Loucy (cell line): ENCODE results near the gene CAPN2.
"Not testable (repeated sequence)": the region's sequence is repeated elsewhere in the genome, so short reads cannot be mapped to it uniquely, and the experiment has no call there.

Experiments used
- H2AFZ ChIP-seq: fragments of 200-600 bp; sonication (generic); 2 replicates; pipeline ENCODE4 v1.6.0; 2016; ENCODE audit warnings: antibody characterized with exemption, mild to moderate bottlenecking, low read length, moderate library complexity
- H3F3A ChIP-seq: fragments of 200-600 bp; 2 replicates; pipeline ENCODE4 v1.6.0; 2016; ENCODE audit warnings: antibody characterized with exemption, low read depth, mild to moderate bottlenecking
- H3K27me3 ChIP-seq: fragments of 200-600 bp; sonication (generic); 2 replicates; pipeline ENCODE4 v1.6.1; 2014; ENCODE audit warnings: low read length, mild to moderate bottlenecking; ENCODE audit not compliant: insufficient read depth, poor library complexity, severe bottlenecking
- H3K36me3 ChIP-seq: fragments of 200-600 bp; sonication (generic); 2 replicates; pipeline ENCODE4 v1.6.1; 2016; ENCODE audit warnings: low read length; ENCODE audit not compliant: insufficient read depth
- H3K4me1 ChIP-seq: fragments of 200-600 bp; sonication (generic); 2 replicates; pipeline ENCODE4 v1.5.1; 2014; ENCODE audit warnings: low read length, mild to moderate bottlenecking; ENCODE audit not compliant: insufficient read depth, poor library complexity, severe bottlenecking
- H3K4me2 ChIP-seq: fragments of 200-600 bp; sonication (generic); 2 replicates; pipeline ENCODE4 v1.6.0; 2014; ENCODE audit warnings: antibody characterized with exemption, low read length, low read depth, mild to moderate bottlenecking; ENCODE audit not compliant: poor library complexity, severe bottlenecking
- H3K4me3 ChIP-seq: fragments of 200-600 bp; sonication (generic); 2 replicates; pipeline ENCODE4 v1.5.1; 2014; ENCODE audit warnings: low read length, mild to moderate bottlenecking, mixed read lengths; ENCODE audit not compliant: poor library complexity, severe bottlenecking
- H3K79me2 ChIP-seq: fragments of 200-600 bp; sonication (generic); 2 replicates; pipeline ENCODE4 v1.6.1; 2014; ENCODE audit warnings: low read length; ENCODE audit not compliant: insufficient read depth
- H3K9ac ChIP-seq: fragments of 200-600 bp; sonication (generic); 2 replicates; pipeline ENCODE4 v1.6.0; 2014; ENCODE audit warnings: mild to moderate bottlenecking, low read depth, low read length, moderate library complexity; ENCODE audit not compliant: poor library complexity, severe bottlenecking
- H3K9me2 ChIP-seq: fragments of 200-600 bp; sonication (generic); replicated peaks from 2 replicates; pipeline ENCODE4 v1.6.1; 2016; ENCODE audit warnings: low read depth, low read length, mixed read lengths
- H3K9me3 ChIP-seq: fragments of 200-600 bp; sonication (generic); 2 replicates; pipeline ENCODE4 v1.6.1; 2014; ENCODE audit warnings: mild to moderate bottlenecking, antibody characterized with exemption, low read length, low read depth; ENCODE audit not compliant: insufficient read depth
- H4K20me1 ChIP-seq: fragments of 200-600 bp; sonication (generic); 2 replicates; pipeline ENCODE4 v1.6.0; 2014; ENCODE audit warnings: antibody characterized with exemption, low read length, mild to moderate bottlenecking; ENCODE audit not compliant: insufficient read depth, poor library complexity, severe bottlenecking
- EZH2phosphoT487 ChIP-seq: fragments of 200-600 bp; IDR thresholded peaks from 2 replicates; pipeline ENCODE4 v1.6.1; 2018; ENCODE audit warnings: antibody characterized with exemption, mild to moderate bottlenecking, moderate library complexity, borderline replicate concordance
- TF ChIP-seq, protein P1 (sequence below): fragments of 200-600 bp; sonication (generic); conservative IDR thresholded peaks from 2 replicates; pipeline ENCODE4 v1.5.1; 2014; ENCODE audit warnings: mild to moderate bottlenecking, antibody characterized with exemption, low read length

CAPN2 gene

DNA sequence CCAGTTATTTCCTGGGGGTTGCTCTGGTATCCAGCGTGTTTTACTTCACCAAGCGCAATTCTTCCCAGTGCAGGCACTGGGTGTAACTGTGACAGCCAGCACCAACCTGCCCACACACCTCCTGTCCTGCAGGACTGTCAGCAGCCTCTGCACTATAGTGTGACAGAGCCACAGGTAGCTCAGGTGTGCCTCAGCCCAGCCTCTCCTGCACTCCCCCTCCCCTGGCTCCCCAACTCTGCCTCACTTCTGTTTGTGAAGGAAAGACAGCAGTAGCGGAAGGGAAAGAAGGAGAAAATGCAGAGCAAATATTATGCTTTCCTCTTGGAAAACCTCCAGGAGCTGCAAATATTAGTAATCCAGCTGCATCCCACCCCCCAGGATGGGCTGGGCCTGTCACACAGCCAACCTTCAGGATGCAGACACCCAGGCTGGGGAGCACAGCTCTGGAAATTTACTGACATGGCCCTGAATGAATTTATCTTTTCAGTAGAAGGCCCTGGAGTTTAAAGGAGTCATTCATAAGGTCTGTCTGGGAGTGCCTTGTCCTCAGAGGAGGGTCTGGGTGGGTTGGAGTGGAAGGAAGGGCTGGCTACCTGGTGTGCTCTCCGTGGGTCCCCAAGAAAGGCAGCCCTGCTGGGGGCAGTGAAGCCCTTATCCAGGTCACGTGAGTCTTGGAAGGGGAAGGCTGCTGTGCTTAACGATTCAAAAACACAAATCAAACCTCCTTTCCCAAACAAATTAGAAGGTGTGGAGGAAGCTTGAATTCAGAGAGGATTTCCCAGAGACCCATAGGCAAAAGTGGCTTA, 20.9 kb downstream of the CAPN2 start:
- TF ChIP-seq, protein P1, sequence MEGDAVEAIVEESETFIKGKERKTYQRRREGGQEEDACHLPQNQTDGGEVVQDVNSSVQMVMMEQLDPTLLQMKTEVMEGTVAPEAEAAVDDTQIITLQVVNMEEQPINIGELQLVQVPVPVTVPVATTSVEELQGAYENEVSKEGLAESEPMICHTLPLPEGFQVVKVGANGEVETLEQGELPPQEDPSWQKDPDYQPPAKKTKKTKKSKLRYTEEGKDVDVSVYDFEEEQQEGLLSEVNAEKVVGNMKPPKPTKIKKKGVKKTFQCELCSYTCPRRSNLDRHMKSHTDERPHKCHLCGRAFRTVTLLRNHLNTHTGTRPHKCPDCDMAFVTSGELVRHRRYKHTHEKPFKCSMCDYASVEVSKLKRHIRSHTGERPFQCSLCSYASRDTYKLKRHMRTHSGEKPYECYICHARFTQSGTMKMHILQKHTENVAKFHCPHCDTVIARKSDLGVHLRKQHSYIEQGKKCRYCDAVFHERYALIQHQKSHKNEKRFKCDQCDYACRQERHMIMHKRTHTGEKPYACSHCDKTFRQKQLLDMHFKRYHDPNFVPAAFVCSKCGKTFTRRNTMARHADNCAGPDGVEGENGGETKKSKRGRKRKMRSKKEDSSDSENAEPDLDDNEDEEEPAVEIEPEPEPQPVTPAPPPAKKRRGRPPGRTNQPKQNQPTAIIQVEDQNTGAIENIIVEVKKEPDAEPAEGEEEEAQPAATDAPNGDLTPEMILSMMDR: no peak
- TF ChIP-seq EZH2phosphoT487: no peak
- H3K9me3 ChIP-seq: no peaks in the 10 kb centered on the region
- no peaks in the 10 kb centered on the region for H3F3A ChIP-seq
- no peaks in the 10 kb centered on the region for H3K79me2 ChIP-seq
- no peaks in the 10 kb centered on the region for H4K20me1 ChIP-seq
- no peak overlapping the region for H2AFZ ChIP-seq
- H3K4me2 ChIP-seq: no peak overlapping the region
- no peaks in the 10 kb centered on the region for H3K27me3 ChIP-seq
- no peaks in the 10 kb centered on the region for H3K4me1 ChIP-seq
- H3K36me3 ChIP-seq: no peaks in the 10 kb centered on the region
- H3K9me2 ChIP-seq: no peaks in the 10 kb centered on the region
- H3K9ac ChIP-seq: no peak overlapping the region
- no peak overlapping the region for H3K4me3 ChIP-seq

- TF ChIP-seq EZH2phosphoT487: no peak
- TF ChIP-seq, protein P1: no peak
- Histone ChIP-seq H3K36me3 (no peaks in the 10 kb centered on the region), H3K27me3 (no peaks in the 10 kb centered on the region), H3K9me2 (no peaks in the 10 kb centered on the region), H2AFZ (no peak overlapping the region), H3K9ac (no peak overlapping the region), H3K4me3 (no peak overlapping the region), H3K9me3 (no peaks in the 10 kb centered on the region), H3K4me1 (no peaks in the 10 kb centered on the region), H4K20me1 (no peaks in the 10 kb centered on the region), H3K79me2 (no peaks in the 10 kb centered on the region), H3K4me2 (no peak overlapping the region), H3F3A (no peaks in the 10 kb centered on the region)
These were observed 21.8 kb downstream of the CAPN2 start for GRCh38 chr1:223733898-223734852.

DNA sequence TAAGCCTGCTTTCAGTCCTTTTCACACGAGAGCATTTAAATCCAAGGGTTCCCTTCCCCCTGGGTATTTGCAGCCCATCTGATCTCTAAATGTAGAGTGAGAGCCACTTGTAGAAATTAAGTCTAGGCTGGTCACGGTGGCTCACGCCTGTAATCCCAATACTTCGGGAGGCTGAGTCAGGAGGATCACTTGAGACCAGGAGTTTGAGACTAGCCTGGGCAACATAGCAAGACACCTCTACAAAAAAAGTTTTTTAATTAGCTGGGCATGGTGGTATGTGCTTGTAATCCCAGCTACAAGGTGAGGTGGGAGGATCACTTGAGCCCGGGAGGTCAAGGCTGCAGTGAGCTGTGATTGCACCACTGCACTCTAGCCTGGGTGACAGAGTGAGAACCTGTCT, 24.3 kb downstream of the CAPN2 start:
- H3K9me3 ChIP-seq, H3K4me1 ChIP-seq, H3K4me2 ChIP-seq, H3K36me3 ChIP-seq, H3K27me3 ChIP-seq, H4K20me1 ChIP-seq, H3F3A ChIP-seq, H3K4me3 ChIP-seq, H3K79me2 ChIP-seq, H3K9me2 ChIP-seq, H3K9ac ChIP-seq, H2AFZ ChIP-seq: not testable (repeated sequence)
